ENCODE data around the gene ALPG. TPM values are rescaled to one million over a fixed set of nuclear protein-coding genes. Genes with fewer than 3 reads are reported as not detected.
A peak's percentile ranks its signal among the peaks of the same experiment; 100 is the strongest.

The ALPG gene
- total and polyA plus RNA-seq, 2 of the 4 experiments (the other 2 are of a cell fraction) = not detected

- H2AFZ ChIP-seq (replicated peaks; ENCODE audit: low read length, poor library complexity) = peak overlapping the region; percentile 63
- intact Hi-C loops (cut with micrococcal nuclease) (no loop called here), in situ Hi-C loops (cut with MboI; ENCODE audit: low sequenced_read_pairs) (no loop called here), dilution Hi-C loops (cut with HindIII; ENCODE audit: low sequenced_read_pairs, unreplicated experiment) (no loop called here)
- no peak overlapping the region for H3K4ac ChIP-seq (ENCODE audit: low read depth, low read length)
- H4K91ac ChIP-seq (ENCODE audit: insufficient read depth, low read depth, low read length) = no peak overlapping the region
- no peak overlapping the region for H2BK15ac ChIP-seq (ENCODE audit: low read depth, low read length)
- WGBS, 2 experiments (ENCODE audit: extremely low coverage in 2 of 2, insufficient read length in 1 of 2) = 52% methylated on average over 7 of the region's 15 CpGs; no CpG with 5 or more reads in 1 of the 2 experiments
- DNase-seq = peak; percentile 34
- H3K23ac ChIP-seq (ENCODE audit: low read depth, low read length) = no peak overlapping the region
- no peak overlapping the region for H3K9ac ChIP-seq (ENCODE audit: low read depth, low read length)
- H3K14ac ChIP-seq (replicated peaks; ENCODE audit: low read depth, low read length) = no peak overlapping the region
- no peak overlapping the region for H2BK5ac ChIP-seq (ENCODE audit: low read depth, low read length, poor library complexity, severe bottlenecking)
- TF ChIP-seq ELK1 (IDR thresholded peaks at IDR 0.05; ENCODE audit: borderline replicate concordance, low read depth, low read length) (no peak), POLR2A (IDR thresholded peaks at IDR 0.05; ENCODE audit: low read depth, low read length) (no peak)
- TF ChIP-seq, protein P1, sequence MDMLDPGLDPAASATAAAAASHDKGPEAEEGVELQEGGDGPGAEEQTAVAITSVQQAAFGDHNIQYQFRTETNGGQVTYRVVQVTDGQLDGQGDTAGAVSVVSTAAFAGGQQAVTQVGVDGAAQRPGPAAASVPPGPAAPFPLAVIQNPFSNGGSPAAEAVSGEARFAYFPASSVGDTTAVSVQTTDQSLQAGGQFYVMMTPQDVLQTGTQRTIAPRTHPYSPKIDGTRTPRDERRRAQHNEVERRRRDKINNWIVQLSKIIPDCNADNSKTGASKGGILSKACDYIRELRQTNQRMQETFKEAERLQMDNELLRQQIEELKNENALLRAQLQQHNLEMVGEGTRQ (IDR thresholded peaks at IDR 0.05; ENCODE audit: low read depth, low read length) = peak; percentile 68
- H4K20me1 ChIP-seq (ENCODE audit: insufficient read depth, low read length) = no peaks in the 10 kb centered on the region
- no peaks in the 10 kb centered on the region for H3K79me1 ChIP-seq (ENCODE audit: low read depth in 1 of 2, low read length in 2 of 2)
- H3K27ac ChIP-seq (ENCODE audit: insufficient read depth, low read length) = no peak overlapping the region
- H3K4me3 ChIP-seq (ENCODE audit: insufficient read depth, low read depth, low read length) = no peak overlapping the region
- H3K56ac ChIP-seq (ENCODE audit: extremely low read depth, insufficient read depth, low read length) = no peak overlapping the region
- no peaks in the 10 kb centered on the region for H3K9me1 ChIP-seq (ENCODE audit: insufficient read depth, low read length)
- ChIA-PET CTCF (no interaction called here), POLR2A (ENCODE audit: unreplicated experiment) (no interaction called here)
- H3K4me2 ChIP-seq (ENCODE audit: low read depth, low read length) = no peak overlapping the region
- ATAC-seq (ENCODE audit: low read depth) = peak; percentile 36
- H3K9me3 ChIP-seq (ENCODE audit: control insufficient read depth, insufficient read depth, low read length) = no peaks in the 10 kb centered on the region
- H2AK9ac ChIP-seq (replicated peaks; ENCODE audit: low read depth, low read length, poor library complexity) = no peak overlapping the region
- no peak overlapping the region for H2BK20ac ChIP-seq (ENCODE audit: low read depth, low read length)
- no peak overlapping the region for H3K18ac ChIP-seq (ENCODE audit: low read depth, low read length)
- no TSS peak for BruUV-seq (replicated peaks)
- peaks cover 2% of the 10 kb centered on the region; the same call in 1 of the 2 replicates for H3K4me1 ChIP-seq (ENCODE audit: control insufficient read depth, insufficient read depth, low read length)
- H4K5ac ChIP-seq (ENCODE audit: low read depth, low read length) = no peak overlapping the region
- H2AK5ac ChIP-seq (ENCODE audit: low read depth, low read length) = no peak overlapping the region
- no peaks in the 10 kb centered on the region for H3K36me3 ChIP-seq (ENCODE audit: control insufficient read depth, insufficient read depth, low read length)
- H4K8ac ChIP-seq (ENCODE audit: low read depth in 2 of 2, low read length in 2 of 2) = no peak overlapping the region
- peaks cover 12% of the 10 kb centered on the region for H3K27me3 ChIP-seq (ENCODE audit: control insufficient read depth, insufficient read depth, low read length)
- H2BK120ac ChIP-seq (ENCODE audit: low read depth, low read length) = no peak overlapping the region
Observed at GRCh38 chr2:232368311-232368731, 38.3 kb upstream of the ALPG start.
